Right cardiac atrium (tissue), 5 donors: Measurements from ENCODE around the gene PPDPF. TPM values are rescaled to one million over a fixed set of nuclear protein-coding genes. Genes with fewer than 3 reads are reported as not detected.

Experiments used
- ATAC-seq, 2 donors: fragments of 200-7000 bp; cut with Tn5 transposase; one replicate each; pipeline versions ENCODE4 v1.8.0 to v1.9.1; 2020; ENCODE audit warnings: moderate library complexity in 2 of 2, mild to moderate bottlenecking in 1 of 2
- DNase-seq, 3 donors: peaks; one replicate each; pipeline ENCODE4 v3.0.0-alpha.2; 2020
- H3K27ac ChIP-seq: one replicate; pipeline ENCODE4 v1.5.1; 2013; ENCODE audit warnings: mild to moderate bottlenecking, low read length, control low read depth, moderate library complexity
- H3K27me3 ChIP-seq: one replicate; pipeline ENCODE4 v1.6.1; 2013; ENCODE audit not compliant: control insufficient read depth, insufficient read depth
- H3K4me1 ChIP-seq: one replicate; pipeline ENCODE4 v1.6.1; 2013; ENCODE audit warnings: low read length; ENCODE audit not compliant: control insufficient read depth, insufficient read depth
- H3K4me3 ChIP-seq: one replicate; pipeline ENCODE4 v1.5.1; 2013; ENCODE audit warnings: low read length, control low read depth
- H3K9me3 ChIP-seq: one replicate; pipeline ENCODE4 v1.6.1; 2013; ENCODE audit warnings: low read length; ENCODE audit not compliant: control insufficient read depth
- WGBS: extraction: QIAGEN DNeasy Blood & Tissue Kit; methylation state at CpG from one replicate; pipeline ENCODE4 v1.1.7; 2013; 5-methylcytosine and 5-hydroxymethylcytosine counted together
- intact Hi-C, 4 donors: fragments of 100-400 bp; cut with DNase I; formaldehyde crosslinking; loops; one replicate each; pipeline versions ENCODE4 v1.11.0 to v1.14.0; 2022 to 2023
- polyA plus RNA-seq: library from polyadenylated mRNA; stranded (reverse); fragments of 200-250 nt; gene quantifications from one replicate; pipeline ENCODE4 v1.2.3, GENCODE V29; 2013
- total RNA-seq, 4 donors: library from RNA; stranded (reverse); fragmentation: NEBNext Ultra II Directional; extraction: Animal tissue kit (Norgen Biotek cat#: 25700); gene quantifications; one replicate each; pipeline ENCODE4 v1.2.1, GENCODE V29; 2021
- donor health status: healthy with polysubstance abuse.
- donor health status: DM: no; HTN: yes; CAD: no.
- donor health status: DM: no; HTN: no; CAD: no.
- donor health status: DM: no; HTN: yes; CAD: no; lungs with severe emphysema.
- donor health status: DM: yes; HTN: yes; CAD: no.

The PPDPF gene
- total and polyA plus RNA-seq, 5 donors, result 143 to 276 (median 236) TPM

DNA sequence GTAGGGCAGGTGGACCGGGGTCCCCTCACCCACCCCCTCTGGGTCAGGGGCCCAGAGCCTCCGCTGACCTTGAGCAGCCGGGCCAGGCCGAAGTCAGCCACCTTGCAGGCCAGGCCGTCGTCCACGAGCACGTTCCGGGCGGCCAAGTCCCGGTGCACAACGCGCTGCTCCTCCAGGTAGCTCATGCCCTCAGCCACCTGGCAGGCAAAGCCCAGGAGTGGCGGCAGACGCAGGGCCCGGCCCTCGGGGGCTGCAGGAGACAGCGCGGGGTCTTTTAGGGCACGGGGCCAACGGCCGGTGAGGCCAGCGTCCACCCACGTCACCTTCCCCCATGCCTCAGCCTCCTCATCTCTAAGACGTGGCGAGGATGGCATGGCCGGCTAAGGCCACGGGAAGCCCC lies 20.8 kb downstream of the PPDPF start:
- H3K27me3 ChIP-seq, result no peaks in the 10 kb centered on the region
- 90% methylated on average over 28 of the region's 28 CpGs for WGBS
- intact Hi-C loops, result loop anchor here in 1 of 4 donors (10.0 kb wide), 1 partner anchor 213 kb away; no protein-coding TSS in a partner anchor
- no peaks in the 10 kb centered on the region for H3K9me3 ChIP-seq
- H3K4me1 ChIP-seq, result no peaks in the 10 kb centered on the region
- no peak for ATAC-seq
- H3K4me3 ChIP-seq, result no peak overlapping the region
- DNase-seq, result no peak
- no peak overlapping the region for H3K27ac ChIP-seq

DNA sequence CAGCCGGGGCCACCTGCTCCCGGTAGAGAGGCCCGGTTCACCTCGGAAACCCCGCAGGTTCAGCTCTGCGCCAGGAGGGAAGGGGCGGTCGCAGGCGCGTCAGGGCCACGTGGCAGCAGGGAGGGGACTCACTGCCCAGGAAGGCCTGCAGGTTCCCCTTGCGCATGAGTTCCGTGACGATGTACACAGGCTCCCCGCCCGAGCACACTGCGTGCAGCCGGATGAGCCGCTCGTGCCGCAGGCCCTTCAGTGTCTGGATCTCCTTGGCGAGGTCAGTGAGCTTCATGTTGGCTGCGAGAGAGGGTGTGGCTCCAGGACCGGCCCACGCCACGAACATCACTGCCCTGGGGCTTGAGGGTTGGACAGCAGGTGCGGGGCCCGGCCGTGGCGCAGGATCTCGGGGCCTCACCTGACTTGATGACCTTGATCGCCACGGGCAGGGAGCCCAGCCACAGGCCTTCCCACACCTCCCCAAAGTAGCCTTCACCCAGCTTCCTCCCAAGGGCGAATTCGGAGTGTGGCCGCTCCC lies 21.5 kb downstream of the PPDPF start:
- 83% methylated on average over 36 of the region's 36 CpGs for WGBS
- DNase-seq (no peak), ATAC-seq (no peak)
- no peaks in the 10 kb centered on the region for H3K27me3 ChIP-seq
- H3K27ac ChIP-seq, result no peak overlapping the region
- intact Hi-C loops, result loop anchor here in 1 of 4 donors (10.0 kb wide), 1 partner anchor 213 kb away; no protein-coding TSS in a partner anchor
- no peak overlapping the region for H3K4me3 ChIP-seq
- no peaks in the 10 kb centered on the region for H3K9me3 ChIP-seq
- H3K4me1 ChIP-seq, result no peaks in the 10 kb centered on the region

DNA sequence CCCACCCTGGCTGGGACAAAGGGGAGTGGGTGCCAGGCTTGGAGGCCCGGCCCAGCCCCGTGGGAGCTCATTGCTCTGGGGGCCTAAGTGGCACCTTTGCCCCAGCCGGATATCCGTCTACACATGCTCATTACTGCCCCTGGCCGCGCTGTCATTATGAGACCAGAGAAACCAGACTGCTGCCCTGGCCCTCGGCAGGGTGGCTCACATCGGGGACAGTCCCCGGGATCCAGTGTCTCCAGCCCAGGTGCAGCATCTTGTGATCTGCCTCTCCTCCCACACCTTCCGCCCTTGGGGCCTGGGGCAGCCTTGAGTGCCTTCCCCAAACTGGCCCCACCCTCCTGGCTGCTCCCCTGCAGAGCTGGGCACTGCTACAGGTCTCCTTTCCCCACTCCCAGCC lies 22.1 kb downstream of the PPDPF start:
- H3K9me3 ChIP-seq, result no peaks in the 10 kb centered on the region
- H3K27ac ChIP-seq, result no peak overlapping the region
- no peaks in the 10 kb centered on the region for H3K4me1 ChIP-seq
- 84% methylated on average over 10 of the region's 10 CpGs for WGBS
- intact Hi-C loops, result loop anchor here in 1 of 4 donors (10.0 kb wide), 1 partner anchor 212 kb away; no protein-coding TSS in a partner anchor
- H3K4me3 ChIP-seq, result no peak overlapping the region
- DNase-seq, result no peak
- no peaks in the 10 kb centered on the region for H3K27me3 ChIP-seq
- ATAC-seq, result no peak

DNA sequence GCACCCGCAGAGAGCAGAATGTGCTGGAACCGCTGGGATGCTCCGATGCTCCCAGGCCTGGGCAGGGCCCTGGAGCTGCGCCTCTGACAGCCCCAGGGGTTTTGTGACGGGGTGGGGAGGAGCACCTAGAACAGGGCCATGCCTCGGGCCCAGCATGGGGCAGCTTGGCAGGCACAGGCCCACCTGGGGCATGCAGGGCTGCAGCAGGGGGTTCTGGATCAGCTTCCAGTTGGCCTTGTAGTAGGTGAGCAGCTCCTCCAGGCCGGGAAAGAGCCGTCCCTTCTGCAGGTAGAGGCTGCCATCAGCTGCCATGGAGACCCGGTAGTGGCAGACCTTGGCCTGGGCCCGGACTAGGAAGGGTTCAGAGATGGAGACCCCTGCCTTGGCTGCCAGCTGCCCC lies 22.6 kb downstream of the PPDPF start:
- WGBS, result 87% methylated on average over 10 of the region's 10 CpGs
- DNase-seq, result no peak
- ATAC-seq, result no peak
- Histone ChIP-seq H3K27ac (no peak overlapping the region), H3K4me1 (no peaks in the 10 kb centered on the region), H3K9me3 (no peaks in the 10 kb centered on the region), H3K27me3 (no peaks in the 10 kb centered on the region), H3K4me3 (no peak overlapping the region)
- intact Hi-C loops, result loop anchor here in 1 of 4 donors (10.0 kb wide), 1 partner anchor 212 kb away; no protein-coding TSS in a partner anchor

DNA sequence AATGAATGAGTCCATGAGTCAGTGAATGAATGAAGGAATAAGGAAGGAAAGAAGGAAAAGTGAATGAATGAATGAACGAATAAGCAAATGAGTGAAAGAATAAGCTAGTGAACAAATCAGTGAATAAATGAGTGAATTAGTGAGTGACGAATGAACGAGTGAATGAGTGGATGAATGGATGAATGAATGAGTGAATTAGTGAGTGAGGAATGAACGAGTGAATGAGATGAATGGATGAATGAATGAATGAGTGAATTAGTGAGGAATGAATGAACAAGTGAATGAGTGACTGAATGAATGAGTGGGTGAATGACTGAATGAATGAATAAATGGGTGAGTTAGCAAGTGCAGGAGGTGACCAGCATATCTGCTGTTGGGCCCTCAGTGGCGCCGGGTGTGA lies 23.2 kb downstream of the PPDPF start:
- 88% methylated on average over 6 of the region's 6 CpGs for WGBS
- H3K27me3 ChIP-seq, result no peaks in the 10 kb centered on the region
- no peak overlapping the region for H3K27ac ChIP-seq
- ATAC-seq, result no peak
- no peak for DNase-seq
- H3K9me3 ChIP-seq, result no peaks in the 10 kb centered on the region
- H3K4me3 ChIP-seq, result no peak overlapping the region
- H3K4me1 ChIP-seq, result no peaks in the 10 kb centered on the region
- intact Hi-C loops, result loop anchor here in 1 of 4 donors (10.0 kb wide), 1 partner anchor 211 kb away; no protein-coding TSS in a partner anchor

DNA sequence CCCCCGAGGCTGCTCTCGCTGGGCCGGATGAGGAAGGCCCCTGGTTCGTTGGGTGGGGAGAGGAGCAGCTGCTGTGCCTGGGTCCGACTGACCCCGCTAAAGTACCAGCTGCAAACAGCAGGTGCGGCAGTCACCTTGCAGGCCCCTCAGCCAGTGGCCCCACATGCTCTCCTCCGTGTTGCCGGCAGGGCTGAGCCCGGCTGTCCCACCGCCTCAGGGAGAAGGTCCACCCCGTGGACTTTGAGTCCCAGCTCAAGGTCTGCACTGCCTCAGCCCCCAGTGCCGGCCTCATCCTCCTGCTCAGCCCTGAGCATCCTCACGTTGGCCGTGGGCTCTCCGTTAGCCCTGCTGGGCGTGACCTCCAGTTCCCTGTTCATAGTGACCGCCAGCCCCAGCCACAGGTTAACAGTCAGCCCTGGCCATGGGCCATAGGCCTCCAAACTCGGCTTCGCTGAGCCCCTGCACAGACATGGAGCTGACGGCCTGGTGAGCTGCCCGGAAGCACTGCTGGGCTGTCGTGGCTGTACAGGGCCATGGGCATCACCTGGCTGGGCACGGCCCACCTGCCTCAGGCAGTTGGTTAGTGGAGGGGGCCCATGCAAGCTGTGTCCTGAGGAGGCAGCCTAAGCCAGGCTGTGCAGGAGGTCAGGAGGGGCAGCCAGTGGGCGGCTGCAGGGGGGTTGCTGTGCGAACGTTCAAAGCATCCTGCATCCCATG lies 23.8 kb downstream of the PPDPF start:
- Histone ChIP-seq H3K4me3 (no peak overlapping the region), H3K27ac (no peak overlapping the region), H3K9me3 (no peaks in the 10 kb centered on the region), H3K27me3 (no peaks in the 10 kb centered on the region), H3K4me1 (no peaks in the 10 kb centered on the region)
- intact Hi-C loops, result loop anchor here in 1 of 4 donors (10.0 kb wide), 1 partner anchor 210 kb away; no protein-coding TSS in a partner anchor
- DNase-seq, result no peak
- 69% methylated on average over 27 of the region's 27 CpGs for WGBS
- ATAC-seq, result no peak

DNA sequence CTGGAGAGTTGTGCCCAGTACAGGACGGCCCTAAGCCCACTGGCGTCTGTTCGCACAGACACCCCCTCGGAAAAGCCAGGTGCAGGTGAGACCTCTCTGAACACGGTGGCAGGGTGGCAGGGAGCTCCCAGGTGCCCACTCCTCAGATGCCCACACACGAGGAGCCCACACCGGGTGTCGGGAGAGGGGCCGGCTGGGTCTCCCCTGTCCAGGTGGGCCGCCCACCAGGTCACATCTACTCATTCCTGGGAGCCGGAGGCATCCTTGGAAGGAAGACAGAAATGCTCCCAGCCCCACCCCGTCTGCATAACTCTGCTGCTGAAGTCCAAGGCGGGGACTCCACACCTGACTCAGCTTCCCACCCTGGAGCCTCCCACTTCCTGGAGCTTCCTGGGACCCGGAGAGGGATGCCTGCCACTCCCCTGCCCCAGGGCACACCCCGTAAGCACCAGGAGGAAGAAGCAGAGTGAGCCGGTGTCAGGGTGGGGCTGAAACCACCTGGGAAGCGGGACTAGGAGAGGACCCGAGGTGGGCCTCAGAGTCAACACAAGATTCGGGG lies 24.5 kb downstream of the PPDPF start:
- ATAC-seq (no peak), DNase-seq (no peak)
- Histone ChIP-seq H3K27ac (no peak overlapping the region), H3K27me3 (no peaks in the 10 kb centered on the region), H3K4me1 (no peaks in the 10 kb centered on the region), H3K4me3 (no peak overlapping the region), H3K9me3 (no peaks in the 10 kb centered on the region)
- intact Hi-C loops, result loop anchor here in 1 of 4 donors (10.0 kb wide), 1 partner anchor 210 kb away; no protein-coding TSS in a partner anchor
- 69% methylated on average over 19 of the region's 19 CpGs for WGBS

DNA sequence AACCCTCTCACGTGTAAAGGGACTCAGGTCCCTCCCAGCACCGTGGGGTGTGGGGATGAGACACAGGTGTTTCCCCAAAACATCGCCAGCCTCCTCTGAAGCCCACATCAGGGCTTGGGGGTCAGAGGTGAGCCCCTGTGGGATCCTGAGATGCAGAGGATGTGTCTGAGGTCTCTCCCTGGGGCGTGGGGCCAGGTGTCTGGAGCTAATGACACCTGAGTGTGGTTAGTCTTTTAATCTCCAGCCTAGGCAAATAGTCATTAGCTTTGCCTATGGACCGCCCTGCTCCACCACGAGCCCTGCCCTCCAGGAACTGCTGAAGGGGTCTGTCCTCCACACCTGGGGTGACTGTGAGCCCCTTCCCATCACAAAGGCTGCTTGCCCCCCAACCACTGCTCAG lies 25.2 kb downstream of the PPDPF start:
- no peaks in the 10 kb centered on the region for H3K4me1 ChIP-seq
- WGBS, result 60% methylated on average over 6 of the region's 6 CpGs
- DNase-seq, result no peak
- H3K9me3 ChIP-seq, result no peaks in the 10 kb centered on the region
- intact Hi-C loops, result loop anchor here in 1 of 4 donors (10.0 kb wide), 1 partner anchor 209 kb away; no protein-coding TSS in a partner anchor
- H3K27ac ChIP-seq, result no peak overlapping the region
- no peak overlapping the region for H3K4me3 ChIP-seq
- H3K27me3 ChIP-seq, result no peaks in the 10 kb centered on the region
- no peak for ATAC-seq

DNA sequence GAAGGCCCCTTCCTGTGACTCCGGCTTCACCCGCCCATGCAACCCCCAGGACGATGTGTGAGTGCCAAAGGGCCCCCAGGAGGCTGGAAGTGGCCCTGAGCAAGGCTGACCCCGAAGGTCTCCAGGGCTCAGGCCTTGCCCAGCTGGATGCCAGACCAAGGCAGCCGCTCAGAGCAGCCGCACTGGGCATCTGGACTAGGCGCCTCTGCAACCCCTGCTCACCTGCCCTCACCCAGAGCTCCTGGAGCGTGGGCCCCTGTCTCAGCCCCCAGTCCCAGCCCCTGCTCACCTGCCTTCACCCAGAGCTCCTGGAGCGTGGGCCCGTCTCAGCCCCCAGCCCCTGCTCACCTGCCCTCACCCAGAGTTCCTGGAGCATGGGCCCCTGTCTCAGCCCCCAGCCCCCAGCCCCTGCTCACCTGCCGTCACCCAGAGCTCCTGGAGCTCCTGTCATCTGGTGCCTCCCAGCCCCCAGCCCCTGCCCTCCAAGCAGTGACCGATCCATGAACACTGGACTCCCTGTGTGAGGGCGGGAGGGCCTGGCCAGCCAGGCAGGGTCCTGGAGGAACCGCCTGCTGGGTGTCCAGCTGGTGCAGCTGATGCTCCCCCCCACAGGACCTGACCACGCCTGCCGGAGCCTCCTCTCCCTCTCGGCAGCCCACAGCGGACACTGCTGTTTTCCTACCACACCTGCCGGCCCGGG lies 25.8 kb downstream of the PPDPF start:
- Histone ChIP-seq H3K4me1 (no peaks in the 10 kb centered on the region), H3K27ac (no peak overlapping the region), H3K4me3 (no peak overlapping the region), H3K27me3 (no peaks in the 10 kb centered on the region), H3K9me3 (no peaks in the 10 kb centered on the region)
- WGBS, result 74% methylated on average over 20 of the region's 20 CpGs
- DNase-seq (no peak), ATAC-seq (no peak)
- intact Hi-C loops, result loop anchor here in 1 of 4 donors (10.0 kb wide), 1 partner anchor 208 kb away; no protein-coding TSS in a partner anchor

DNA sequence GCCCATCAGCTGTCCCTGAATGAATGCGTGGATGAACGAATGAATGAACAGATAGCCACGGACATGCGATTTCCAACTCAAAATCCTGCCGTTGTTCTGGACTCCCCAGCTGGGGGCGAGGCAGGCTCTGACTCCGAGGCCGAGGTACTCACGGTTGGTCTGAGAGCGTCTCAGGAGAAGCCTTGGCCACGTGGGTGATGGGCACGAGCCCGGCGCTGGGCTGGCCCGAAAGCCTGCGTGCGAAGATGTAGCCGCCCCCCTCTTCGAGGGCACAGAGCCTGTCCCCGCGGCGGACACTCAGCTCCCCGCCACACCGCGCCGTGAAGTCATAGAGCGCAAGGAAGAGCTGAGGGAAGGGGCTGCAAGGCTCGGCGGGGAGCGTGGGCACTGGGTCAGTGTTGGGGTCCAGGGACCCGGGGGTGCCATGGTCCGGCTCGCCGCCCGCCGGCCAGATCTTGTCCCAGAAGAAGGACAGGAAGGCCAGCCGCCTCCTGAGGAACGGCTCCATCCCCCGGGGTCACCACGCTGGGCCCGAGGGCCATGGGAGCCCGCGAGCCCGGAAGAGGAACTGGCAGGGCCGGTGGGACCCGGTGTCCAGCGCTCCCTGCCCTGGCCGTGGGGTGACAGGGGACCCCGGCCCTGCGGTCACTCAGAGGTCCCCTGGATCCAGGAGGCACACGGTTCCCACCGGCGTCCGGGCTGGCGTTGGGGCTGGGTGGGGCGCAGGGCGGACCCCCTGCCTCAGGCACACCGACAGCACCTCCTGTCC lies 26.6 kb downstream of the PPDPF start:
- intact Hi-C loops, result loop anchor here in 1 of 4 donors (10.0 kb wide), 1 partner anchor 208 kb away; no protein-coding TSS in a partner anchor
- Histone ChIP-seq H3K27ac (no peak overlapping the region), H3K4me1 (no peaks in the 10 kb centered on the region), H3K4me3 (no peak overlapping the region), H3K27me3 (no peaks in the 10 kb centered on the region), H3K9me3 (no peaks in the 10 kb centered on the region)
- 46% methylated on average over 58 of the region's 58 CpGs for WGBS
- DNase-seq, result no peak
- ATAC-seq, result no peak
